GM10266 (cell line): ENCODE measurements around the gene SORBS2.

Experiments used
- DNase-seq: peaks from one replicate; pipeline ENCODE4 v3.0.0; 2012; ENCODE audit errors: extremely low spot score
- CTCF ChIP-seq: IDR thresholded peaks from 2 replicates; pipeline ENCODE4 v1.5.1; 2012; ENCODE audit warnings: mild to moderate bottlenecking, low read depth; ENCODE audit not compliant: control insufficient read depth, insufficient read depth; ENCODE audit errors: missing control alignments

The SORBS2 gene

GRCh38 chr4:185810746-185811508 is 1.1 kb downstream of the SORBS2 start:
- no peak for TF ChIP-seq CTCF
- DNase-seq, result no peak

- DNase-seq, result no peak
- no peak for TF ChIP-seq CTCF
Observed at GRCh38 chr4:185809533-185810071, 2.4 kb downstream of the SORBS2 start.

DNA sequence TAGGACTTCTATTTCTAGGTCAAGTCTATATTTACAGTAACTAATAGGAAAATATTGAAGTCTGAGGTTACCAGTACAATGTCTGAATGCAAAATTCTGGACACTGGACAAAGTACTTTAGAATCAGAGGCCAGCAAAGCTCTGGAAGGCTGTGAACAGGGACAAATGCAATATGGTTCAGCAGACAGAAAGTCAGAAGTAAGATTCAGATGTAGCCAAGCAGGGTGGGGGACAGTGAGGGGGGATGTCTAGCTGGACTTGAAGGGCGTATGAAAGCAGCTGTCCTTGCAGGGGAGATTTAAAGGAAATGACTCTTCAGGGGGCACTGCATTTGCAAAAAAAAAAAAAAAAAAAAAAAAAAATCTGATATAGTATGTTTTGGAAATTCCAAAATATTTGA is 2.9 kb downstream of the SORBS2 start:
- DNase-seq, result no peak
- TF ChIP-seq CTCF, result no peak

GRCh38 chr4:185805979-185806378 is 6.0 kb downstream of the SORBS2 start:
- TF ChIP-seq CTCF, result no peak
- DNase-seq, result no peak

DNA sequence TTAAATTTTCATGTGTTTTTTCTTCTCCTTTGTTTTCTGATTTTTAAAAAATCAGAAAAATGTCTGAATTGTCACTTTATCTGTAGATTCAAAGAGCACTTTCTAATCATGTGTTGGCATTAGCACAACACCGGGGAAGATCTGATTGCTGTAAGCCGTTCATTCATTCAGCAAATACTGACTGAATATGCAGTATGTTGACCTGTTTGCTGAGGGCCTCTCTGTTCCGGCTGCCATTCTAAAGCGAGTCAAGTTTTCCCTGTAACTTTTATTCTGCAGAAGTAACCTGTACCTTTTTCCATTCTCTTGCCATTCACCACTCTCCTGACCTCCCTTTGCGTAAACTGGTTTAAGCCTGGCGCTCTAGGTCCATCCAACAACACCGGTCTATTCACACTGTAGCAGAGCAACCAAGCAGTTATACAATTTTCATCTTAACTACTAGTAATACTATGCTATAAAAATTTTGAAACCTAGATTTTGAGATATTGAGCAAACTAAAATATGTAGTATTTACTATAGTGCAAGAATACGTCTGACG is 6.7 kb downstream of the SORBS2 start:
- no peak for TF ChIP-seq CTCF
- DNase-seq, result no peak

- DNase-seq, result no peak
- TF ChIP-seq CTCF, result no peak
Observed at GRCh38 chr4:185803022-185803421, 9.0 kb downstream of the SORBS2 start.

GRCh38 chr4:185801471-185801870 is 10.5 kb downstream of the SORBS2 start:
- no peak for DNase-seq
- no peak for TF ChIP-seq CTCF
